ENCODE measurements around the gene TSPYL2. TPM values are rescaled to one million over a fixed set of nuclear protein-coding genes. Genes with fewer than 3 reads are reported as not detected.

The TSPYL2 gene
- total RNA-seq, 6 donors from 2014 or later: 33.4 to 162 (median 46.6) TPM

DNA sequence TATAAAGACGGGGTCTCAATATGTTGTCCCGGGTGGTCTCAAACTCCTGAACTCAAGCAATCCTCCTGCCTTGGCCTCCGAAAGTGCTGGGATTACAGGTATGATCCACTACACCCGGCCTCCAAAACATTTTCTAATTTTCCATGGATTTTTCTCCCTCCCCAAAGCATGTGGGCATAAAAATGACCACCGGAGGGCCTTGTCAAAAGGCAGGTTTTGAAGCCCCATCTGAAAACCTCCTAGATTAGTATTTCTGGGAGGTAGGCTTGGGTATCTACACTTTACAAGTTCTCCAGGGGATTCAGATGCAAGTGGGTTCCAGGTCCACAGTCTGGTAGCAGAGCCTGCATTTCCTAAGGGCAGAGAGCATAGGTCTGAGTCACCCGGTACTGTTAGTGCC lies 34.9 kb upstream of the TSPYL2 start:
- Histone ChIP-seq H3K27ac (no peak overlapping the region), H3K4me3 (no peak overlapping the region), H3K27me3 (no peaks in the 10 kb centered on the region), H3K9me3 (no peaks in the 10 kb centered on the region), H3K4me1 (no peaks in the 10 kb centered on the region), H3K36me3 (no peaks in the 10 kb centered on the region)
- 84 to 86% methylated on average over 3 to 6 of the region's 6 CpGs for WGBS, 2 donors
- ATAC-seq (ENCODE audit: low FRiP score in 2 of 2) (no peak), DNase-seq (no peak)
- no peak for TF ChIP-seq POLR2AphosphoS5 (IDR thresholded peaks at IDR 0.05)
- TF ChIP-seq EP300 (IDR thresholded peaks at IDR 0.05): no peak
- TF ChIP-seq POLR2A (IDR thresholded peaks at IDR 0.05): no peak
- no peak for TF ChIP-seq CTCF (IDR thresholded peaks at IDR 0.05)

GRCh38 chrX:53048169-53049126 lies 33.7 kb upstream of the TSPYL2 start, which contains the start of gene GPR173:
Gene GPR173, plus strand, starts transcription at chrX:53048789. Its CDS starts 27,833 bp downstream, at chrX:53076622.
- whole genome bisulfite sequencing, 2 donors: 3 to 41% methylated on average over 11 to 25 of the region's 38 CpGs
- ATAC-seq (ENCODE audit: low FRiP score in 2 of 2): peak; percentile 51 to 93
- Histone ChIP-seq H3K4me1 (no peaks in the 10 kb centered on the region), H3K36me3 (no peaks in the 10 kb centered on the region), H3K9me3 (no peaks in the 10 kb centered on the region), H3K27me3 (no peaks in the 10 kb centered on the region), H3K27ac (peak within 1 kb of the TSS in 2 of 4 donors; percentile 15 to 41), H3K4me3 (peak within 1 kb of the TSS in 3 of 4 donors; percentile 38 to 49 (median 42))
- no peak for TF ChIP-seq POLR2A (IDR thresholded peaks at IDR 0.05)
- TF ChIP-seq POLR2AphosphoS5 (IDR thresholded peaks at IDR 0.05): no peak
- TF ChIP-seq CTCF (IDR thresholded peaks at IDR 0.05): no peak
- TF ChIP-seq EP300 (IDR thresholded peaks at IDR 0.05): no peak
- DNase-seq: peak; percentile 56 to 71

DNA sequence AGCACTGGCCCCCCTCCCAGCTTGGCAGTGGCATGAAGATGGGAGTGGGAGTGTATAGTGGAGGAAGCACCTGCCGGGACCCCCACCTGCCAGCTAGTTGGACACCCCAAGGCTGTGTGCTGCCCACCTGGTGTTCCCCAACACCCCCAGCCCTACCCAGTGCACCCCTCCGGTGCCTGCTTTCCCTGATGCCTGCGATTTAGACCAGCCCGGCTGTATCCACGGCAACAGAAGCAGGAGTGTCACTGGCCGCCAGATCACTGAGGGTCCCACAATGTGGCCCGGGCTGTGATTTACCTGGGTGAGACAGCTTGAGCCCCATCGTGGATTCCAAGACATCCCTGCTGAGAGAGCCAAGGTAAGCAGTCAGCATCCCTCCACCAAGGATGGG lies 33.0 kb upstream of the TSPYL2 start:
- no peaks in the 10 kb centered on the region for H3K4me1 ChIP-seq
- TF ChIP-seq POLR2A (IDR thresholded peaks at IDR 0.05) (no peak), EP300 (IDR thresholded peaks at IDR 0.05) (no peak), CTCF (IDR thresholded peaks at IDR 0.05) (no peak), POLR2AphosphoS5 (IDR thresholded peaks at IDR 0.05) (no peak)
- ATAC-seq (ENCODE audit: low FRiP score in 2 of 2): no peak
- no peaks in the 10 kb centered on the region for H3K36me3 ChIP-seq
- no peak for DNase-seq
- H3K27ac ChIP-seq: peak overlapping the region in 1 of 4 donors; percentile 41
- H3K27me3 ChIP-seq: no peaks in the 10 kb centered on the region
- peak overlapping the region in 3 of 4 donors; percentile 38 to 49 (median 42) for H3K4me3 ChIP-seq
- no peaks in the 10 kb centered on the region for H3K9me3 ChIP-seq
- 32 to 50% methylated on average over 2 to 7 of the region's 8 CpGs for WGBS, 2 donors

- Histone ChIP-seq H3K9me3 (no peaks in the 10 kb centered on the region), H3K27ac (no peak overlapping the region), H3K4me3 (no peak overlapping the region), H3K4me1 (no peaks in the 10 kb centered on the region), H3K27me3 (no peaks in the 10 kb centered on the region), H3K36me3 (no peaks in the 10 kb centered on the region)
- DNase-seq (no peak), ATAC-seq (ENCODE audit: low FRiP score in 2 of 2) (no peak)
- 75% methylated on average over 6 of the region's 6 CpGs; no CpG with 5 or more reads in 1 of the 2 donors for WGBS, 2 donors
- TF ChIP-seq POLR2A (IDR thresholded peaks at IDR 0.05) (no peak), POLR2AphosphoS5 (IDR thresholded peaks at IDR 0.05) (no peak), CTCF (IDR thresholded peaks at IDR 0.05) (no peak), EP300 (IDR thresholded peaks at IDR 0.05) (no peak)
Observed at GRCh38 chrX:53050841-53051240, 31.3 kb upstream of the TSPYL2 start.

All from upper lobe of left lung (tissue), 6 donors.